ENCODE data around the gene AKT3. TPM values are rescaled to one million over a fixed set of nuclear protein-coding genes. Genes with fewer than 3 reads are reported as not detected.

AKT3 gene
- total and polyA plus RNA-seq, 8 donors = 5.5 to 100 (median 13.8) TPM

GRCh38 chr1:243473227-243474135 is 376.6 kb downstream of the AKT3 start:
- H3K9me3 ChIP-seq = no peaks in the 10 kb centered on the region
- intact Hi-C loops (cut with DNase I; ENCODE audit: low total_unique reads) = no loop called here
- peak overlapping the region; percentile 30 to 36 (median 31) for H3K4me3 ChIP-seq
- H3K4me1 ChIP-seq = peaks cover 0 to 25% (median 14%) of the 10 kb centered on the region in 4 donors
- peak overlapping the region in 4 of 5 donors; percentile 1 to 64 (median 33) for H3K27ac ChIP-seq
- H3K36me3 ChIP-seq = peaks cover 0 to 26% (median 4%) of the 10 kb centered on the region in 4 donors
- 39 to 50% (median 39%) methylated on average over 12 of the region's 12 CpGs for WGBS, 5 donors
- TF ChIP-seq EP300 (IDR thresholded peaks at IDR 0.05) (no peak), POLR2AphosphoS5 (IDR thresholded peaks at IDR 0.05) (no peak), POLR2A (IDR thresholded peaks at IDR 0.05) (no peak)
- TF ChIP-seq, protein P1, sequence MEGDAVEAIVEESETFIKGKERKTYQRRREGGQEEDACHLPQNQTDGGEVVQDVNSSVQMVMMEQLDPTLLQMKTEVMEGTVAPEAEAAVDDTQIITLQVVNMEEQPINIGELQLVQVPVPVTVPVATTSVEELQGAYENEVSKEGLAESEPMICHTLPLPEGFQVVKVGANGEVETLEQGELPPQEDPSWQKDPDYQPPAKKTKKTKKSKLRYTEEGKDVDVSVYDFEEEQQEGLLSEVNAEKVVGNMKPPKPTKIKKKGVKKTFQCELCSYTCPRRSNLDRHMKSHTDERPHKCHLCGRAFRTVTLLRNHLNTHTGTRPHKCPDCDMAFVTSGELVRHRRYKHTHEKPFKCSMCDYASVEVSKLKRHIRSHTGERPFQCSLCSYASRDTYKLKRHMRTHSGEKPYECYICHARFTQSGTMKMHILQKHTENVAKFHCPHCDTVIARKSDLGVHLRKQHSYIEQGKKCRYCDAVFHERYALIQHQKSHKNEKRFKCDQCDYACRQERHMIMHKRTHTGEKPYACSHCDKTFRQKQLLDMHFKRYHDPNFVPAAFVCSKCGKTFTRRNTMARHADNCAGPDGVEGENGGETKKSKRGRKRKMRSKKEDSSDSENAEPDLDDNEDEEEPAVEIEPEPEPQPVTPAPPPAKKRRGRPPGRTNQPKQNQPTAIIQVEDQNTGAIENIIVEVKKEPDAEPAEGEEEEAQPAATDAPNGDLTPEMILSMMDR (IDR thresholded peaks at IDR 0.05) = no peak
- peak in 1 of 2 donors; percentile 49 for DNase-seq
- H3K27me3 ChIP-seq = no peaks in the 10 kb centered on the region

- Histone ChIP-seq H3K27me3 (no peaks in the 10 kb centered on the region), H3K36me3 (peaks cover 0 to 26% (median 4%) of the 10 kb centered on the region in 4 donors), H3K27ac (no peak overlapping the region), H3K4me1 (peaks cover 0 to 25% (median 14%) of the 10 kb centered on the region in 4 donors), H3K4me3 (no peak overlapping the region), H3K9me3 (no peaks in the 10 kb centered on the region)
- no peak for DNase-seq
- 76 to 90% (median 80%) methylated on average over 3 of the region's 3 CpGs for WGBS, 5 donors
- intact Hi-C loops (cut with DNase I; ENCODE audit: low total_unique reads) = no loop called here
- TF ChIP-seq, protein P1 (IDR thresholded peaks at IDR 0.05) = no peak
- TF ChIP-seq POLR2AphosphoS5 (IDR thresholded peaks at IDR 0.05) = no peak
These were observed 378.0 kb downstream of the AKT3 start for GRCh38 chr1:243471754-243472745.

- H3K4me3 ChIP-seq = no peak overlapping the region
- H3K27ac ChIP-seq = no peak overlapping the region
- no peaks in the 10 kb centered on the region for H3K27me3 ChIP-seq
- DNase-seq = no peak
- H3K4me1 ChIP-seq = peaks cover 0 to 25% (median 14%) of the 10 kb centered on the region in 4 donors
- H3K9me3 ChIP-seq = no peaks in the 10 kb centered on the region
- intact Hi-C loops (cut with DNase I; ENCODE audit: low total_unique reads) = no loop called here
- TF ChIP-seq, protein P1 (IDR thresholded peaks at IDR 0.05) = no peak
- TF ChIP-seq POLR2AphosphoS5 (IDR thresholded peaks at IDR 0.05) (no peak), EP300 (IDR thresholded peaks at IDR 0.05) (no peak), POLR2A (IDR thresholded peaks at IDR 0.05) (no peak)
- peaks cover 0 to 23% (median 4%) of the 10 kb centered on the region in 4 donors for H3K36me3 ChIP-seq
- 86 to 92% (median 88%) methylated on average over 17 of the region's 17 CpGs for WGBS, 5 donors
These were observed 378.9 kb downstream of the AKT3 start for GRCh38 chr1:243471026-243471685.
